ENCODE data around the gene SYNDIG1.

SYNDIG1 gene

GRCh38 chr20:24499472-24499871 is 30.0 kb downstream of the SYNDIG1 start:
- Histone ChIP-seq H3K4me3 (replicated peaks; ENCODE audit: insufficient read depth, low read length) (no peak overlapping the region), H3K27me3 (ENCODE audit: insufficient read depth, poor library complexity, severe bottlenecking) (no peaks in the 10 kb centered on the region), H3K27ac (replicated peaks) (no peak overlapping the region)
- TF ChIP-seq POLR2AphosphoS5 (IDR thresholded peaks at IDR 0.05; ENCODE audit: low read depth) (no peak), CTCF (IDR thresholded peaks at IDR 0.05; ENCODE audit: insufficient read depth, low read length) (no peak), GABPA (IDR thresholded peaks at IDR 0.05; ENCODE audit: low read depth) (no peak)
- DNase-seq (ENCODE audit: low read depth in 1 of 2, low spot score in 1 of 2): no peak

- Histone ChIP-seq H3K27me3 (ENCODE audit: insufficient read depth, poor library complexity, severe bottlenecking) (no peaks in the 10 kb centered on the region), H3K4me3 (replicated peaks; ENCODE audit: insufficient read depth, low read length) (no peak overlapping the region), H3K27ac (replicated peaks) (no peak overlapping the region)
- DNase-seq (ENCODE audit: low read depth in 1 of 2, low spot score in 1 of 2): no peak
- TF ChIP-seq POLR2AphosphoS5 (IDR thresholded peaks at IDR 0.05; ENCODE audit: low read depth): no peak
- TF ChIP-seq SPI1 (IDR thresholded peaks at IDR 0.05; ENCODE audit: borderline replicate concordance, low read depth): no peak
- no peak for TF ChIP-seq GABPA (IDR thresholded peaks at IDR 0.05; ENCODE audit: low read depth)
- TF ChIP-seq CTCF (IDR thresholded peaks at IDR 0.05; ENCODE audit: insufficient read depth, low read length): no peak
- TF ChIP-seq REST (IDR thresholded peaks at IDR 0.05; ENCODE audit: insufficient replicate concordance, low read depth): no peak
Observed at GRCh38 chr20:24501764-24502556, 32.5 kb downstream of the SYNDIG1 start.

GRCh38 chr20:24502661-24503060 is 33.2 kb downstream of the SYNDIG1 start:
- no peak for DNase-seq (ENCODE audit: low read depth in 1 of 2, low spot score in 1 of 2)
- H3K4me3 ChIP-seq (replicated peaks; ENCODE audit: insufficient read depth, low read length): no peak overlapping the region
- no peak overlapping the region for H3K27ac ChIP-seq (replicated peaks)
- TF ChIP-seq POLR2AphosphoS5 (IDR thresholded peaks at IDR 0.05; ENCODE audit: low read depth) (no peak), SPI1 (IDR thresholded peaks at IDR 0.05; ENCODE audit: borderline replicate concordance, low read depth) (no peak), GABPA (IDR thresholded peaks at IDR 0.05; ENCODE audit: low read depth) (no peak), CTCF (IDR thresholded peaks at IDR 0.05; ENCODE audit: insufficient read depth, low read length) (no peak), REST (IDR thresholded peaks at IDR 0.05; ENCODE audit: insufficient replicate concordance, low read depth) (no peak)
- H3K27me3 ChIP-seq (ENCODE audit: insufficient read depth, poor library complexity, severe bottlenecking): no peaks in the 10 kb centered on the region
